B cell (primary cell): ENCODE data around the gene TNFRSF12A.

Experiments used
- EZH2 ChIP-seq: IDR thresholded peaks from 2 replicates; pipeline ENCODE4 v1.6.1; 2012; ENCODE audit warnings: borderline replicate concordance, low read depth, mild to moderate bottlenecking, moderate library complexity, low read length; ENCODE audit not compliant: insufficient read depth, poor library complexity, severe bottlenecking
- TF ChIP-seq, protein P1 (sequence below): fragments of 200-600 bp; IDR thresholded peaks from one replicate; pipeline ENCODE4 v1.8.0; 2022; ENCODE audit warnings: antibody characterized with exemption, mild to moderate bottlenecking

DNA sequence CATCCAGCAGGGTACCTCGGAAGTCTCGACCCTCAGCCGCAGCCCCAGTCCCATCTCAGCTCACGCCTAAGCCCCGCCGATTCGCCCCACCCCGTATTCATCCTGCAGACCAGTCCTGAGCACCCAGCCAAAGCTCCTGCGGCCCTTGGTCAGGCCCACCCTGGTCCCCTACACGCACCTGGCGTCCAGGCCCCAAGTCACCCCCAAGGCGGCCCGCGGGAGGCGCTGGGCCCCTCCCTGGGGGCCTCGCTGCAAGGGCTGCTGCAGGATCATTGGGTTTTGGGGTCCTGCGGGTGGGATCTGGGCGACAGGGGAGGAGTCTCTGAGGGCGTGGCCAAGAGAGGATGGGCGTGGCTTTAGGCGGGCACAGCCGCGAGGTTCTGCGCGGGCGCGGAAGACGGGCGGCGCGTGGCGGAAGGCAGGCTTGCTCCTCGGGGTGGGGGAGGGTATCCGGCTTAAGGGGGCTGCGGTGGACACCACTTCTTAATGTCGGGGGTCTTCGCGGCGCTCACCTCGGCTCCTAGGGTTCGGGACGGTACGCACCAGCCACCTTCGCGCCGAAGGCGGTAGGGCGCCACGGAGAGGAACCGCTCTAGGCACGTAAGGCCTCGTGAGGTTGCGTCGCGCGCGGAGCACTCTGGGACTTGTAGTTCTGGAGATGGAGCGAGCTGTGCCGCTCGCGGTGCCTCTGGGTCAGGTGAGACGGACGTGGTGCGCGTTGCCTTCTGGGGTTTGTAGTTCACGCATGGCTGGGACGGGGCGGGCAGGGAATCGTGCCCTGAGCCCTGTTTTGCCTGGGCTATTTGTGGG, 3.7 kb downstream of the TNFRSF12A start, which contains the start of the genes HCFC1R1 and THOC6:
- TF ChIP-seq, protein P1, sequence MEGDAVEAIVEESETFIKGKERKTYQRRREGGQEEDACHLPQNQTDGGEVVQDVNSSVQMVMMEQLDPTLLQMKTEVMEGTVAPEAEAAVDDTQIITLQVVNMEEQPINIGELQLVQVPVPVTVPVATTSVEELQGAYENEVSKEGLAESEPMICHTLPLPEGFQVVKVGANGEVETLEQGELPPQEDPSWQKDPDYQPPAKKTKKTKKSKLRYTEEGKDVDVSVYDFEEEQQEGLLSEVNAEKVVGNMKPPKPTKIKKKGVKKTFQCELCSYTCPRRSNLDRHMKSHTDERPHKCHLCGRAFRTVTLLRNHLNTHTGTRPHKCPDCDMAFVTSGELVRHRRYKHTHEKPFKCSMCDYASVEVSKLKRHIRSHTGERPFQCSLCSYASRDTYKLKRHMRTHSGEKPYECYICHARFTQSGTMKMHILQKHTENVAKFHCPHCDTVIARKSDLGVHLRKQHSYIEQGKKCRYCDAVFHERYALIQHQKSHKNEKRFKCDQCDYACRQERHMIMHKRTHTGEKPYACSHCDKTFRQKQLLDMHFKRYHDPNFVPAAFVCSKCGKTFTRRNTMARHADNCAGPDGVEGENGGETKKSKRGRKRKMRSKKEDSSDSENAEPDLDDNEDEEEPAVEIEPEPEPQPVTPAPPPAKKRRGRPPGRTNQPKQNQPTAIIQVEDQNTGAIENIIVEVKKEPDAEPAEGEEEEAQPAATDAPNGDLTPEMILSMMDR, result no peak
- no peak for TF ChIP-seq EZH2
